ENCODE data around the gene CLEC4G.

DNA sequence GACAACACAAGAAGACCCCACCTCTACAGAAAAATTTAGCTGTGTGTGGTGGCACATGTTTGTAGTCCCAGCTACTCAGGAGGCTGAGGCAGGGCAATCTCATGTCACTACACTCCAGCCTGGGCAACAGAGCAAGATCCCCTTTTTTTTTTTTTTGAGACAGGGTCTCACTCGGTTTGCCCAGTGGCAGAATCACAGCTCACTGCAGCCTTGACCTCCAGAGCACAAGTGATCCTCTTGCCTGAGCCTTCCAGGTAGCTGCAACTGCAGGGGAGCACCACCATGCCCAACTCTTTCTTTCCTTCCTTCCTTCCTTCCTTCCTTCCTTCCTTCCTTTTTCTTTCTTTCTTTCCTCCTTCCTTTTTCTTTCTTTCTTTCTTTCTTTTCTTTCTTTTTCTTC, 4.2 kb upstream of the CLEC4G start:
- TF ChIP-seq, protein P1, sequence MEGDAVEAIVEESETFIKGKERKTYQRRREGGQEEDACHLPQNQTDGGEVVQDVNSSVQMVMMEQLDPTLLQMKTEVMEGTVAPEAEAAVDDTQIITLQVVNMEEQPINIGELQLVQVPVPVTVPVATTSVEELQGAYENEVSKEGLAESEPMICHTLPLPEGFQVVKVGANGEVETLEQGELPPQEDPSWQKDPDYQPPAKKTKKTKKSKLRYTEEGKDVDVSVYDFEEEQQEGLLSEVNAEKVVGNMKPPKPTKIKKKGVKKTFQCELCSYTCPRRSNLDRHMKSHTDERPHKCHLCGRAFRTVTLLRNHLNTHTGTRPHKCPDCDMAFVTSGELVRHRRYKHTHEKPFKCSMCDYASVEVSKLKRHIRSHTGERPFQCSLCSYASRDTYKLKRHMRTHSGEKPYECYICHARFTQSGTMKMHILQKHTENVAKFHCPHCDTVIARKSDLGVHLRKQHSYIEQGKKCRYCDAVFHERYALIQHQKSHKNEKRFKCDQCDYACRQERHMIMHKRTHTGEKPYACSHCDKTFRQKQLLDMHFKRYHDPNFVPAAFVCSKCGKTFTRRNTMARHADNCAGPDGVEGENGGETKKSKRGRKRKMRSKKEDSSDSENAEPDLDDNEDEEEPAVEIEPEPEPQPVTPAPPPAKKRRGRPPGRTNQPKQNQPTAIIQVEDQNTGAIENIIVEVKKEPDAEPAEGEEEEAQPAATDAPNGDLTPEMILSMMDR (conservative IDR thresholded peaks at IDR 0.05 in 1 of 2, IDR thresholded peaks at IDR 0.05 in 1 of 2; ENCODE audit: extremely low read depth in 1 of 2, insufficient read depth in 1 of 2, low read depth in 1 of 2, low read length in 2 of 2), result no peak
- TF ChIP-seq EZH2 (IDR thresholded peaks at IDR 0.05; ENCODE audit: borderline replicate concordance, low read length), result no peak

All from mammary epithelial cell (primary cell).